ENCODE data around the gene SLC9A9.
"Not testable (repeated sequence)": the region's sequence is repeated elsewhere in the genome, so short reads cannot be mapped to it uniquely, and the experiment has no call there.

The SLC9A9 gene

GRCh38 chr3:143437405-143437804 lies 410.9 kb downstream of the SLC9A9 start:
- no peak for DNase-seq

- no peak for DNase-seq
Observed at GRCh38 chr3:143436231-143436930, 411.9 kb downstream of the SLC9A9 start.

- no peak for DNase-seq
Observed at GRCh38 chr3:143433787-143434378, 414.4 kb downstream of the SLC9A9 start.

- not testable (repeated sequence) for DNase-seq
Observed at GRCh38 chr3:143431298-143431697, 417.0 kb downstream of the SLC9A9 start.

- no peak for DNase-seq
Observed at GRCh38 chr3:143430568-143430967, 417.7 kb downstream of the SLC9A9 start.

GRCh38 chr3:143429628-143430514 lies 418.4 kb downstream of the SLC9A9 start:
- DNase-seq: no peak

GRCh38 chr3:143428294-143428693 lies 420.0 kb downstream of the SLC9A9 start:
- DNase-seq: no peak

- no peak for DNase-seq
Observed at GRCh38 chr3:143427631-143428030, 420.6 kb downstream of the SLC9A9 start.

- no peak for DNase-seq
Observed at GRCh38 chr3:143424874-143425273, 423.4 kb downstream of the SLC9A9 start.

- no peak for DNase-seq
Observed at GRCh38 chr3:143421556-143421955, 426.7 kb downstream of the SLC9A9 start.

GRCh38 chr3:143419611-143420010 lies 428.7 kb downstream of the SLC9A9 start:
- DNase-seq: no peak

- no peak for DNase-seq
Observed at GRCh38 chr3:143418391-143418790, 429.9 kb downstream of the SLC9A9 start.

GRCh38 chr3:143416229-143416628 lies 432.0 kb downstream of the SLC9A9 start:
- DNase-seq: no peak

- no peak for DNase-seq
Observed at GRCh38 chr3:143414571-143415253, 433.6 kb downstream of the SLC9A9 start.

- no peak for DNase-seq
Observed at GRCh38 chr3:143413372-143413771, 434.9 kb downstream of the SLC9A9 start.

GRCh38 chr3:143412084-143412483 lies 436.2 kb downstream of the SLC9A9 start:
- DNase-seq: no peak

- no peak for DNase-seq
Observed at GRCh38 chr3:143410259-143410658, 438.0 kb downstream of the SLC9A9 start.

GRCh38 chr3:143408771-143409170 lies 439.5 kb downstream of the SLC9A9 start:
- DNase-seq: no peak

GRCh38 chr3:143402602-143403001 lies 445.7 kb downstream of the SLC9A9 start:
- DNase-seq: no peak

- no peak for DNase-seq
Observed at GRCh38 chr3:143396790-143397189, 451.5 kb downstream of the SLC9A9 start.

GRCh38 chr3:143389388-143389787 lies 458.9 kb downstream of the SLC9A9 start:
- DNase-seq: no peak

GRCh38 chr3:143387425-143387824 lies 460.8 kb downstream of the SLC9A9 start:
- DNase-seq: no peak

- no peak for DNase-seq
Observed at GRCh38 chr3:143384076-143384475, 464.2 kb downstream of the SLC9A9 start.

Data from activated CD4-positive, alpha-beta T cell treated with anti-CD3 and anti-CD28 coated beads, Interleukin-2, amount 50 U/mL, for 4 hours (primary cell).